ENCODE measurements around the gene PIP4K2B.

DNA sequence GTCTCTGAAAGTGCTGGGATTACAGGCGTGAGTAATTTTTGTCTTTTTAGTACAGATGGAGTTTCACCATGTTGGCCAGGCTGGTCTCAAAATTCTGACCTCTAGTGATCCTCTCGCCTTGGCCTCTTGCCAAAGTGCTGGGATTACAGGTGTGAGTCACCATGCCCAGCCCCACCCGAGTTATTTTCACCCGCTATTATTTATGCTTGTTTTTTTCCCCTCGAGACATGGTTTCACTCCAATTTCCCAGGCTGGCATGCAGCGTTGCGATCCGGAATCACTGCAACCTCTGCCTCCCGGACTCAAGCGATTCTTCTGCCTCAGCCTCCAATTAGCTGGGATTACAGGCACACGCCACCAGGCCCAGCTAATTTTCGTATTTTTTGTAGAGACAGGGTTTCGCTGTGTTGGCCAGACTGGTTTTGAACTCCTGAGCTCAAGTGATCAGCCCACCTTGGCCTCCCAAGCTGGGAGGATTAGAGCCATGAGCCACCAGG lies 45.0 kb upstream of the PIP4K2B start:
- no peak for TF ChIP-seq EZH2 (IDR thresholded peaks at IDR 0.05; ENCODE audit: insufficient read depth, poor library complexity, severe bottlenecking)
- no peak for TF ChIP-seq EZH2phosphoT487 (IDR thresholded peaks at IDR 0.05; ENCODE audit: insufficient read depth, low read depth)

All from GM23248 (cell line).